ENCODE data around the gene SACS. TPM values are rescaled to one million over a fixed set of nuclear protein-coding genes. Genes with fewer than 3 reads are reported as not detected.

The SACS gene
- total RNA-seq, 1 donor = 87.7 TPM

GRCh38 chr13:23383151-23383550, 50.4 kb downstream of the SACS start:
- no peak for TF ChIP-seq CTCF (IDR thresholded peaks at IDR 0.05; ENCODE audit: insufficient read depth, low read depth, low read length)
- H3K4me3 ChIP-seq (ENCODE audit: low read depth, low read length) = no peak overlapping the region
- no peak for DNase-seq (ENCODE audit: low read depth)

GRCh38 chr13:23381866-23382265, 51.6 kb downstream of the SACS start:
- H3K4me3 ChIP-seq (ENCODE audit: low read depth, low read length) = no peak overlapping the region
- DNase-seq (ENCODE audit: low read depth) = no peak
- no peak for TF ChIP-seq CTCF (IDR thresholded peaks at IDR 0.05; ENCODE audit: insufficient read depth, low read depth, low read length)

- TF ChIP-seq CTCF (IDR thresholded peaks at IDR 0.05; ENCODE audit: insufficient read depth, low read depth, low read length) = no peak
- DNase-seq (ENCODE audit: low read depth) = peak; percentile 92
- H3K4me3 ChIP-seq (ENCODE audit: low read depth, low read length) = no peak overlapping the region
Measured at GRCh38 chr13:23380534-23380933, 53.0 kb downstream of the SACS start.

- TF ChIP-seq CTCF (IDR thresholded peaks at IDR 0.05; ENCODE audit: insufficient read depth, low read depth, low read length) = no peak
- DNase-seq (ENCODE audit: low read depth) = peak; percentile 88
- no peak overlapping the region for H3K4me3 ChIP-seq (ENCODE audit: low read depth, low read length)
Measured at GRCh38 chr13:23377983-23378632, 55.4 kb downstream of the SACS start.

GRCh38 chr13:23377579-23377978, 55.9 kb downstream of the SACS start:
- TF ChIP-seq CTCF (IDR thresholded peaks at IDR 0.05; ENCODE audit: insufficient read depth, low read depth, low read length) = no peak
- no peak overlapping the region for H3K4me3 ChIP-seq (ENCODE audit: low read depth, low read length)
- no peak for DNase-seq (ENCODE audit: low read depth)

- H3K4me3 ChIP-seq (ENCODE audit: low read depth, low read length) = peak overlapping the region; percentile 81
- peak; percentile 96 for DNase-seq (ENCODE audit: low read depth)
- TF ChIP-seq CTCF (IDR thresholded peaks at IDR 0.05; ENCODE audit: insufficient read depth, low read depth, low read length) = peak; percentile 6
Measured at GRCh38 chr13:23375001-23375971, 58.2 kb downstream of the SACS start.
